GM08714 (cell line): ENCODE results near the gene CLHC1.

ENCODE experiments used
- H3K4me3 ChIP-seq: fragments of 200-500 bp; sonication (Bioruptor generic); 2 replicates; pipeline ENCODE4 v1.5.1; 2014; ENCODE audit warnings: mild to moderate bottlenecking, low read length, inconsistent platforms
- ZNF274 ChIP-seq: IDR thresholded peaks from 2 replicates; pipeline ENCODE4 v1.6.1; 2012; ENCODE audit warnings: mild to moderate bottlenecking, low read depth, low read length

Gene CLHC1

DNA sequence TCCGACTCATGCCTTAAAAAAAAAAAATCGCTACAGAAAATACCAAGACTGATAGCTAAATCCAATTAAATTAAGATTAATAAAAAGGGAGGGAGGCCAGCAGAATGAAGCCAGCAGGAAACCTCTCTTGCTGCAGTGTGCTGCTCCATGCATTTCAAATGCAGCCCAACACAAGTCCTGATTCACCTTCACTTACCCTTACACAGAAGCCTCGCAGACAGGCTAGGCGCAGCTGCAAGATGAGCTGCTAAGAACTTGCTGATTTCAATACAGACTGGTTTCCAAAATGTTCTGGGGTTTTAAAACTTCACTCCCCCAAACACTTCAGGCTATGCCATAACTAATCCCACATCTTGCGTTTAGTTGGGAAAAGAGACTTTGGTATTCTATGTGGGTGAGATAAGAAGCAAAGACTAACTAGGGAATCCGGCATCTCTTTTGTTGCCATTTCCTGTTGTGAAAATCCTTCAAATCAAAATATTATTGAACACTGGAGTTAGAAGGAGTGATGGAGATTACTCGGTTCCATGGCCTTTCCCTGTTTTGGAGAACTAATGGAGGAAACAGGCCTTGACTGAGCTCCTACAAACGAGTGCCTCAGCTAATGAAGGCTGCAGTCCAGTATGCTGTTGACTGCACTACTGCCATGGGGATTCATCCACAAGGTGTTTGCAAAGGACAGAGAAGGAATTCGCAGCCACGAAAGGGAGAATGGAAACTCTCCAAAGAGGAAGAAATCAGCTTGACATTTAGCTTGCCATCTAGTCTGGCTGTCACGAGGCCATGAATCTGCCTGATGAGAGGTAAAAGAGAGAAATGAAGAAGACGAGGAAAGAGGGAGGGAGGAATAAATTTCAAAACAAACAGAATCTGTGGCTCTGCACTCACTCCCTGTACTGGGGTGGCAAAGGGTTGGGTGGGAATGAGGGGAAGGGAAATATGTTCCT, 67.3 kb downstream of the CLHC1 start:
- H3K4me3 ChIP-seq: no peak overlapping the region
- no peak for TF ChIP-seq ZNF274

DNA sequence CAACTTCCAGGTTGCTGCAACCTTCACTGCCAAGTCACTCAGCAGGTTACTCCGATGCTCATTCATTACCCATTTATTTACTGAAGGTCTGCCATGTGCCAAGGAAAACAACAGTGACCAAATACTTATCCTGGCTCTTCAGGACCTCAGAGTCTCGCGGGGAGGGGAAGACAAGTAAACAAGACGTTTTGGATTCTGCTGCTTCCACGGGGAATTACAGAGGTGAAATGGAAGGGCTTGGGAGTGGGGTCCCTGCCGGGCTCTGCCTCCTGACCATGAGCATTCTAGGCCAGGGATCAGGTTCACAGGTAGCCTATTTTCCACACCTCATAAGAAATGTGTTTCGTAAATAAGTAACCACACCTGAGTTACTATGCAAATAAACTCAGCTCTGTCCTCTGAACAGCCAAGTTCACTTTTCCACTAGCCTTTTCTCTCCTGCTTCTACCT, 68.1 kb downstream of the CLHC1 start:
- TF ChIP-seq ZNF274: no peak
- H3K4me3 ChIP-seq: no peak overlapping the region

DNA sequence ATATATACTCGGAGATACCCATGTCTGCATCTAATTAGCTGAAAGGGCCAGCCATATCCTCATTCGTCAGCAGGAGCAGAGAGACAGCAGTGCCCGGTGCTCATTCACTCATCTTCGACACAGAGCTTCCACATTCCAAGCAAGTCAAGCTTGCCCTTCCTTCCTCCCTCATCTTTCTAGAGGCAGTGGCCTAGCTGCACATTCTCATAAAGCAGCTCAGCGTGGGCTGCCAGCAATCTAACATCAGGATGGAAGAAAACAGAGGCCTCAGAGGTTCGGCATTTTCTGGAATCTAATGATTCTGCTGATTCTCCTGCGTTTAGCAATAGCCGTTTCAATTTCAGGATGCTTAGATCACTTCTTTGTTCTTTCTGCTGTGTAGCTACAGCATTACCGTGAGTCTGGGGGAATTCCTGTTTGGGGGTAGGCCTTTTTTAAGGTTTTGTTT, 68.8 kb downstream of the CLHC1 start:
- no peak overlapping the region for H3K4me3 ChIP-seq
- TF ChIP-seq ZNF274: no peak

DNA sequence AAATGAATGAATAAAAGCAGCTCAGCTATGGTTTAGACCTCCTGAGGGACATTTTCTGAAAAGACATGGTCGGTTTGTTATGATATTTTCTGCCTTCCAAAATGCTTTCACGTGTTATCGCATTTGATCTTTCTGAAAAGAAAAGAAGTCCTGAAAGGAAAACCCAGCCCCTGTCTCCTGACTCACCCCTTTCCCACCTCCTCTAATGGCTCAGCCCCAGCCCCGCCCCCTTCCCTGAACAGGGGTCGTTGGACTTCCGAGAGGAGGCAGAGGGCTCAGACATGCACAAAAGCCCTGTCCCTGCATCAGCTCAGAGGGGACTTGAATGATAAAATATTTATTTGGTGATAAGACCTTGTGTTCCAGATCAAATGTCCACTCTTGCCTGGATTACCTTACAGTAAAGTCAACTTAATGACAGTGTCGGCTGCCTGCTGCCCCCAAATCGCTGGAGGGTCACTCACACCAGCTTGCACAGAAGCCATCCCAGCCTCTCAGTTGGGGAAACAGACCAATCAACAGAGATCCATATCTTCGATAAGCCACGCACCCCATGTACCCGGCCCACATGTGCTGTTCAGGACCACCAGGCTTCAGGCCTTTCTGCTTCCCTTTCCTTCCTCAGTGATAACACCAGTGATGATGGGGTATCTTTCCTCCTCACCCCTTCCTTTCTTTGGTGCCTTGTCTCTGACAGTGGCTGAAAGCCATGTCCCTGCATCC, 69.6 kb downstream of the CLHC1 start:
- no peak overlapping the region for H3K4me3 ChIP-seq

DNA sequence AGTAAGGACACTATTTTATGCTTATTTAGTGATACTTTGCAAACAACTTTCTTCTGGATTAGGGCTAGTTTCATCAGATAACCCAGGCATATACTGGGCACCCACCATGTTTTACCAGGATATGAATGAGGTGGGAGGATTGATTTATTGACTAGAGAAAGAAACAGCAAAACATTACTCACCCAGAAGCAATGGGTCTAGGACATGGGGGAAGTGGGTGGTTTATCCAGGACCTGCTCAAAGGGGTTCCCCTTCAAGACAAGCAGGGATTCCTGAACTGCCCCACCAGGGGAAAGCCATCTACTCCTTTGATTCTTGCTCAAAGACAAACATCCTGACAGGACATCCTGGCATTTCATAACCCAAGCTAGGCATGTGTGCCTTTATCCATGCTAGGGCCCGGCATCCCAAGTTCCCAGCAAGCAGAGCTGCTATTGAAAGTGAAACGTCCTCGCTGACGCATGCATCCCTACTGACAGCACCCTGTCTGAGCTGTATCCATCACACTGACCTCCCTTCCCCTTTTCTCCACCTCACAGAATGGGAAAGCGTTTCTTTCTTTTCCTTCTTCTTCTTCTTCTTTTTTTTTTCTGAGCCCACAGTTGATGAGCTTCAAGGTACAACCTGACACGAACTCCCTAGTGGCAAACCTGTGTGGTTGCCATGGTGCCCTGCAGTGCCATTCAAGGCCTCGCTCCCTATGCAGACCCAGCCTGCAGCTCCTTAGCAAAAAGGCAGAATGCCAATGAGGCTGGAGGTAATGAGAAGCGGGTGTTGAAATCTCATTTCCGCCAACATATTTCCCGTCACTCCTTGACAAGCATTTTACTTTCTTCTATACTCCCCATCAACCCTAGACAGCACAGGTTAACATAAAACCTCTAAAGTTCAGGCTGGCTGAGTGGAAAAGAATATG, 70.5 kb downstream of the CLHC1 start:
- no peak overlapping the region for H3K4me3 ChIP-seq
- no peak for TF ChIP-seq ZNF274

More for the DNA sequence above, 69.6 kb downstream of the CLHC1 start:
- TF ChIP-seq ZNF274: no peak

DNA sequence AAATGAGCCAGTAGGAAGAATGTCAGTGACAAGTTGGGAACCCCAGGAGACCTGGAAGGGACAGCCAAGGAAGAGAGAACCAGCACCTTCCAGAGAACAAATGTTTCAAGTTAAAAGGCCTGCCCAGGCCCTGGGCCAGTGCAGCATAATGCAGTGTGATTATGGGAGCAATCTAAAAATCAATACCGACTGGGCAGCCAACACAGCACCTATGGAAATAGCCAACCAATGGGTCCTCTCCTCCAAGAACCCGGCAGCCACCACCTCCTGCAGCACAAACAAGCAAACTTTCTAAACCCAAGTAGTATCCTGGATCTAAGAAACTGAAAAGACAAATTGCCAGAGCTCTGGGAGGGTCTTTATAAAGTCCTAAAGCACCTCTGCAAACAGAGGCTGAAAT, 71.7 kb downstream of the CLHC1 start:
- no peak for TF ChIP-seq ZNF274

DNA sequence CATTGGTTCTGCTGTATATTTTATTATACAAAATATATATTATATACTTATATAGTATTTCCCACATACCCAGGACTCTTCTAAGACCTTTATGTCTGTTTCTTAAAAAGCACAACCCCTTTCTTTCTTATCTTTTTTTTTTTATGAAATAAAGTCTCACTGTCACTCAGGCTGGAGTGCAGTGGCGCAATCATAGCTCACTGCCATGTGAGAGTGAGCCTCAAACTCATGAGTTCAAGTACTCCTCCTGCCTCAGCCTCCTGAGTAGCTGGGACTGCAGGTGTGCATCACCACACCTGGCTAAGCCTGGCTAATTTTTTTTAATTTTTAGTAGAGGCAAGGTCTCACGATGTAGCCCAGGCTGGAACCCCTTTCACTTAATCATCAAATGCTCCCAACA, 72.3 kb downstream of the CLHC1 start:
- H3K4me3 ChIP-seq: no peak overlapping the region
- TF ChIP-seq ZNF274: no peak

More for the DNA sequence above, 71.7 kb downstream of the CLHC1 start:
- H3K4me3 ChIP-seq: no peak overlapping the region

DNA sequence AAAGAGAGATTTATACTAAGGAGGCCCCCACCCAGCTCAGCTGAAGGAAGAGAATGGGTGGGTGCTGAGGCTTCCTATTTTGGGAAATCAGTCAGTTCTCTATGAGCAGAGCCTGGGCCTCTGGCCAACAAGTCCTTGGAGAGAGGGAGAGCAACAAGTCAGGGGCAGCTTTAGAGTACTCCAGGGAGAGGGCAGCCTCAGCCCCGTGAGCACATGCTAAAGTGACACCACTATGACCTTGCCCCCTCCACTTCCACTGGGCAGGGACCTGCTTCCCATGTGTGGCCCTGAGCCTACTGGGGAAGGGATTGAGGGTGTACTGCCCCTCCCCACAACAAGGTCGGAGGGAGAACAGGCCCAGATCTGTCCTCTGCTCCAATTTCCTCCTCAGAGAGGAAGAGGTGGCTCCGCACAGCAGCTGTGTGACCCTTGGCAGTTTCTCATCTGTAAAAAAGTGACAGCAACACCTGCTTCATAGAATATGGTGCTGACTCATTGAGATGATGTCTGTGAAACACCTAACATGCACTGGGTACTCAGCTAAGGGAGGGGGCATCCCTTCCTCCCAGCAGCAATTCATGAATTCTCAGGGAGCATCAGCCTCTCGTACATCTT, 72.9 kb downstream of the CLHC1 start:
- no peak overlapping the region for H3K4me3 ChIP-seq
- TF ChIP-seq ZNF274: no peak

DNA sequence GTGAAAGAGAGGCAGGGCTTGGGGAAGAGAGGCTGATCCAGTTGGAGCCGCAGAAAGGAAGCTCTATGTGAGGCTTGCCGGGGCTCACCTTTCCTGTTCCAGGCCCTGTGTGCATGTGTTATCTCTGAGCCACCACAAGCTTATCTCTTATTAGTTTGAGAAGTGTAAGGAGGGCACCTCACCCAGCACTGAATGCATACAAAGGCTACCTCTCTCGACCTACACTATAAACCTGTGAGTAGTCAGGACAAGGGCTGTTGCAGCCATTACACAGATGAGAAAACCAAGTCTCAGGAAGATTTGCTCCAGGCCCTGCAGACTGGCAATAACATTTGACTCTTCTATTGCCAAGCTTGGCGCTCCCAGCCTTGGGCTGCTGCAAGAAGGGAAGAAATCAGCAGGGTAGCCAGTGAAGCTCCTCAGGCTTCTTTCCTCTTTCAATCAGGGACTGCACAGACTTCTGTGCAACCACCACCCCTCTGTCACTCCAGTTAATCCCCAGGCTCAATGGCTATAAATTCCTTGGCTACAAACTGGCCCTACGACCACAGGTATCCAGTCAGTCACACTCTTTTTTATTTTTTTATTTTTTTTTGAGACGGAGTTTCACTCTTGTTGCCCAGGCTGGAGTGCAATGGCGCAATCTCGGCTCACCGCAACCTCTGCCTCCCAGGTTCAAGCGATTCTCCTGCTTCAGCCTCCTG, 73.8 kb downstream of the CLHC1 start:
- no peak overlapping the region for H3K4me3 ChIP-seq
- no peak for TF ChIP-seq ZNF274

DNA sequence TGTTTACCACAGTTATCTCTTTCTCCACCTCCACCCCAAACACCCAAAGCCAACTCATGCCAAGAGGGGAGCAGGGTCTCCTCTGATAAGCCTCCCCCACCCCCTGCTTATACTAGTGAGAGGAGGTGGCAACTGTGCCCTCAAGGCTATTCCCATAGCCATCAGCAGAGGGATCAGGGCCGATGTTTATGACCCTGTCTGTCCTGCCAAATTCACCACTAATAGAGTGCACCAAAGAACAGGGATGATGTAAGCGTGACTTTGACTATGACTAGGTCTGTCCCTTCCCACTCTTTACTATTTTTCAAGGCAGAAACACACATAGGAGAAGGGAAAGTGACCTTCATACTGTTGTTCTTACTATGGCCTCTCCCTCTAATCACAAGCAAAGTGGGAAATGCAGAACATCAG, 74.6 kb downstream of the CLHC1 start:
- no peak for TF ChIP-seq ZNF274
- H3K4me3 ChIP-seq: no peak overlapping the region

DNA sequence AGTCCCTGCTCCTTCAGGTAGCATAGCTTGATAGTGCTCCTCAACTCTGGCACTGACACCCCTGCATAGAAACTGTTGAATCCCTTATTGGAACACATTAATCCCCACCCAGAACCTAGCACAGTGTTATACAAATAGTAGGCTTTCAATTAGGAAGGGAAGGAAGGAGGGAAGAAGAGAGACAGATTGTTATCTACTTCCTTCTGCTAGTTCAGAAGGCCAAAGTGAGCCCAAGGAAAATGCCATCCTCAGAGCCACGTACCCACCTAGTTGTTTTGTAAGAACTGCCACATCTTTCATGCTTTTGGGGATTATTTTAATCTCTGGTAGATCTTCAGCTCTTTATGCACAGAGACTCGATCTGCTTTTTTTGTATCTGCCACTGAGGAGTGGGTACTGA, 75.1 kb downstream of the CLHC1 start:
- H3K4me3 ChIP-seq: no peak overlapping the region
- no peak for TF ChIP-seq ZNF274

DNA sequence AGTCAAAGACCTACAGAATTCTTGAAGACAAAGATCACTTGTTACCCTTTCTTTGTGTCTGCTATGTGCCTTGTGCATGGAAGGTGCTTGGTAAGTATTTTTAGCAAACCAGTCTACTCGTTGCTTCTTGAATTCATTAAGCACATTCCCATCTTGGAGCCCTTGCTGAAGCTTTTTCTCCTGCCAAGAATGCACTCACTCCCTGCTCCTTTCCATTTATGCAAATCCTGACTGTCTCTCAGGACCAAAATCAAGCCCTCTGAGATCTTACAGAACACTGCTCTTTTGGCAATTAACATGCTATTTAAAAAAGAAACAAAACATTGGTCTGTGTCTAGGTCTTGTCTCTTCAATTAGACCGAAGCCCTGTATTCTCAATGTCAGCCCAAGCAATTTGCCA, 75.8 kb downstream of the CLHC1 start:
- no peak for TF ChIP-seq ZNF274
- H3K4me3 ChIP-seq: no peak overlapping the region

DNA sequence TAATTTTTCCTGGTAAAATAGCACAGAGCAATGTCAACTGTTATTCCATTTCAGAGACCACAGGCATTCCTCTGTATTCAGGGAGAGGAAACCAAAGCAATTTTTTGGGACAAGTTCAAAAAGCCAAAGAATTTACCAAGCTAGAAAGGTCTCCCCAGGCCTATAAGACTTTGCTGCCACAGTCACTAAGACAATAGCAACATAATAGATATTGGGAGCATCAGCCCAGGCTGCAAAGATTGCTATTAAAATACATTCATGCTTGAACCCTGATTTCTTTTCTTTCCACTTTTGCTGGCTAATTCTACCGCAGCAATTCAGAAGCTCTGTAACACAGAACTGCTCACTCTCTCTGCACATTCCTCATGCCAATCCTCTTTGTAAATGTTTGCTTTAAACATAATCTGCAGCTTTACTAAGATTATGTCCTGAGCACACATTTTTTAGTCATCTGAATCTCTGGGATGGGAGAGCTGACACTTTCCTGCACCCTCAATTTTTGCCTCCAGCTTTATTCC, 76.3 kb downstream of the CLHC1 start:
- no peak for TF ChIP-seq ZNF274
- H3K4me3 ChIP-seq: no peak overlapping the region

DNA sequence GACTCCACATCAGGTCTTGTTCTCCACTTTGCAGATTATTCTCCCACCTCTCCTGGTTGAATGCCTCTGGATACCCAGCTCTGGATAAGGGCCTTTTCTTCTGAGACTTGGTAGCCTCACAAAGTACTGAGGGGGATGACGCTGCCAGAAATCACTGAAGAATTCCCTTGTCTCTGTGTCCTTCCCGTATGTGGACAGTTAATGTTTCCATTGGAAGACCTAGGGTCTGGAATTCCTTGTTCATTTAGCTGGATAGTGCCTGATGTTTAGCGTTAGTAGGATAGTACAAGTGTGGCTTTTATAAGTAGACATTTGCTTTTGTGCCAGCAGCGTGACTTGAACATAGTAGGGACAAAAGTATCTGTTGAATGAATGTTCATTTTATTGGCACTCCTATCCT, 76.9 kb downstream of the CLHC1 start:
- TF ChIP-seq ZNF274: no peak
- H3K4me3 ChIP-seq: no peak overlapping the region
